Keratinocyte (primary cell): ENCODE results near the gene IRX4. TPM values are rescaled to one million over a fixed set of nuclear protein-coding genes. Genes with fewer than 3 reads are reported as not detected.

ENCODE experiments used
- DNase-seq: peaks from one replicate; pipeline ENCODE4 v3.0.0-alpha.2; 2011; ENCODE audit warnings: low read depth, missing footprints, low spot score
- FAIRE-seq: peaks from 2 replicates; lab custom pipeline; 2011; peaks lifted over from hg19 to GRCh38; lab: Jason Lieb, UNC
- H2AFZ ChIP-seq: 2 replicates; pipeline ENCODE4 v1.6.0; 2012; ENCODE audit warnings: low read length, control low read depth, inconsistent platforms; ENCODE audit not compliant: control insufficient read depth
- H3K27ac ChIP-seq: 2 replicates; pipeline ENCODE4 v1.5.1; 2011; ENCODE audit warnings: low read length; ENCODE audit not compliant: control insufficient read depth, insufficient read depth
- H3K27me3 ChIP-seq: 3 replicates; pipeline ENCODE4 v1.6.0; 2011; ENCODE audit warnings: low read length; ENCODE audit not compliant: control insufficient read depth, insufficient read depth; ENCODE audit errors: extremely low read depth
- H3K36me3 ChIP-seq, 2 experiments: 2 replicates in 1 of 2; 3 replicates in 1 of 2; pipeline ENCODE4 v1.5.1; 2011; ENCODE audit warnings: low read length in 2 of 2, mild to moderate bottlenecking in 1 of 2; ENCODE audit not compliant: control insufficient read depth in 2 of 2, insufficient read depth in 2 of 2; ENCODE audit errors: extremely low read depth in 1 of 2
- H3K4me1 ChIP-seq: 3 replicates; pipeline ENCODE4 v1.5.1; 2011; ENCODE audit warnings: low read length; ENCODE audit not compliant: control insufficient read depth, insufficient read depth; ENCODE audit errors: extremely low read depth
- H3K4me2 ChIP-seq: 3 replicates; pipeline ENCODE4 v1.6.0; 2011; ENCODE audit warnings: low read depth, low read length; ENCODE audit not compliant: control insufficient read depth, insufficient read depth; ENCODE audit errors: extremely low read depth
- H3K4me3 ChIP-seq, 3 experiments: fragments of 200-600 bp in 1 of 3; sonication (generic) in 1 of 3; 2 replicates in 2 of 3; 3 replicates in 1 of 3; pipeline ENCODE4 v1.5.1; 2011 to 2016; ENCODE audit warnings: low read length in 3 of 3, mild to moderate bottlenecking in 3 of 3, control low read depth in 2 of 3, inconsistent platforms in 1 of 3, low read depth in 1 of 3, mixed read lengths in 1 of 3, mixed run types in 1 of 3, moderate library complexity in 1 of 3; ENCODE audit not compliant: control insufficient read depth in 2 of 3, insufficient read depth in 2 of 3; ENCODE audit errors: extremely low read depth in 1 of 3
- H3K79me2 ChIP-seq: 2 replicates; pipeline ENCODE4 v1.6.0; 2012; ENCODE audit warnings: low read length; ENCODE audit not compliant: control insufficient read depth, insufficient read depth
- H3K9ac ChIP-seq: 3 replicates; pipeline ENCODE4 v1.6.0; 2011; ENCODE audit warnings: low read length; ENCODE audit not compliant: control insufficient read depth, insufficient read depth; ENCODE audit errors: extremely low read depth
- H3K9me1 ChIP-seq: 3 replicates; pipeline ENCODE4 v1.6.0; 2011; ENCODE audit warnings: low read length; ENCODE audit not compliant: control insufficient read depth, insufficient read depth; ENCODE audit errors: extremely low read depth
- H3K9me3 ChIP-seq: 2 replicates; pipeline ENCODE4 v1.5.1; 2012; ENCODE audit warnings: low read depth, low read length; ENCODE audit not compliant: control insufficient read depth
- H4K20me1 ChIP-seq: 3 replicates; pipeline ENCODE4 v1.6.0; 2011; ENCODE audit warnings: low read length; ENCODE audit not compliant: control insufficient read depth, insufficient read depth; ENCODE audit errors: extremely low read depth
- EZH2 ChIP-seq: IDR thresholded peaks from one replicate; pipeline ENCODE4 v1.6.1; 2012; ENCODE audit warnings: inconsistent platforms, mild to moderate bottlenecking, low read length, moderate library complexity
- dilution Hi-C: fragments of 300-500 bp; cut with MboI; formaldehyde crosslinking; loops from one replicate; pipeline ENCODE4 v1.7.0; 2020; ENCODE audit warnings: low sequenced_read_pairs; ENCODE audit not compliant: extremely low pct_ligation_motif_present
- polyA plus RNA-seq, 5 experiments: library from polyadenylated mRNA; depleted of rRNA in 3 of 5; stranded (reverse) in 3 of 5; stranded (forward) in 1 of 5; unstranded in 1 of 5; fragments of >200 nt; gene quantifications; 1 replicate in 1 of 5; 2 replicates in 3 of 5; 3 replicates in 1 of 5; pipeline versions ENCODE4 v1.2.1 to v1.2.3, GENCODE V29; 2011 to 2012; ENCODE audit warnings: missing spikeins in 2 of 5, low read depth in 1 of 5, low replicate concordance in 1 of 5
- TF ChIP-seq, protein P1 (sequence below), 3 experiments: IDR thresholded peaks in 1 of 3; conservative IDR thresholded peaks in 1 of 3; optimal IDR thresholded peaks in 1 of 3; 2 replicates in 2 of 3; 3 replicates in 1 of 3; pipeline versions ENCODE3 to v1.5.1; 2011; ENCODE audit warnings: low read length in 3 of 3, mild to moderate bottlenecking in 3 of 3, moderate library complexity in 2 of 3, control low read depth in 1 of 3, inconsistent platforms in 1 of 3; ENCODE audit not compliant: insufficient read depth in 2 of 3; ENCODE audit errors: extremely low read depth in 1 of 3

Gene IRX4
- polyA plus RNA-seq, 1 donor (not counting 4 experiments of a cell fraction or from before 2014, with no cell fraction given): 18.2 TPM

DNA sequence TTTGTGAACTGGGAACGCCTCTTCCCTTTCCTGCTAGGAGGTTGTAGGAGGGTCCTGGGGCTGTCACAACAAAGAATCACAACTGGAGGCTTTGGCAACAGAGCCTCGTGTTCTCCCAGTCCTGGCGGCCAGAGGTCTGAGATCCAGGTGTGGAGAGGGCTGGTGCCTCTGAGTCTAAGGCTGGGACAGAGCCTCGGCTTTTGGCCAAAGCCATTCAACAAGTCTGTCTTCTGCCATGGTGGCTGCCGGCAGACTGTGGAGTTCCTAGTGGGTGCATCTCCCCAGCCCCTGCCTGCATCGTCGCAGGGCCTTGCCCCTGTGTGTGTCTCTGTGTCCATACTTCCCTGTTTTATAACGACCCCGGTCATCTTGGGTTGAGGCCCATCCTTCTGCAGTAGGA lies 9.5 kb upstream of the IRX4 start:
- Histone ChIP-seq H3K27ac (no peak overlapping the region), H3K4me2 (no peak overlapping the region), H3K79me2 (no peaks in the 10 kb centered on the region), H4K20me1 (no peaks in the 10 kb centered on the region), H3K9ac (no peak overlapping the region), H3K27me3 (peaks cover 3% of the 10 kb centered on the region), H3K4me1 (peaks cover 23% of the 10 kb centered on the region), H2AFZ (no peak overlapping the region), H3K36me3 (no peaks in the 10 kb centered on the region), H3K9me1 (no peaks in the 10 kb centered on the region), H3K4me3 (no peak overlapping the region), H3K9me3 (no peaks in the 10 kb centered on the region)
- FAIRE-seq (no peak), DNase-seq (no peak)
- dilution Hi-C loops: no loop called here
- no peak for TF ChIP-seq EZH2
- TF ChIP-seq, protein P1, sequence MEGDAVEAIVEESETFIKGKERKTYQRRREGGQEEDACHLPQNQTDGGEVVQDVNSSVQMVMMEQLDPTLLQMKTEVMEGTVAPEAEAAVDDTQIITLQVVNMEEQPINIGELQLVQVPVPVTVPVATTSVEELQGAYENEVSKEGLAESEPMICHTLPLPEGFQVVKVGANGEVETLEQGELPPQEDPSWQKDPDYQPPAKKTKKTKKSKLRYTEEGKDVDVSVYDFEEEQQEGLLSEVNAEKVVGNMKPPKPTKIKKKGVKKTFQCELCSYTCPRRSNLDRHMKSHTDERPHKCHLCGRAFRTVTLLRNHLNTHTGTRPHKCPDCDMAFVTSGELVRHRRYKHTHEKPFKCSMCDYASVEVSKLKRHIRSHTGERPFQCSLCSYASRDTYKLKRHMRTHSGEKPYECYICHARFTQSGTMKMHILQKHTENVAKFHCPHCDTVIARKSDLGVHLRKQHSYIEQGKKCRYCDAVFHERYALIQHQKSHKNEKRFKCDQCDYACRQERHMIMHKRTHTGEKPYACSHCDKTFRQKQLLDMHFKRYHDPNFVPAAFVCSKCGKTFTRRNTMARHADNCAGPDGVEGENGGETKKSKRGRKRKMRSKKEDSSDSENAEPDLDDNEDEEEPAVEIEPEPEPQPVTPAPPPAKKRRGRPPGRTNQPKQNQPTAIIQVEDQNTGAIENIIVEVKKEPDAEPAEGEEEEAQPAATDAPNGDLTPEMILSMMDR (optimal IDR thresholded peaks at IDR 0.05 in 1 of 3, IDR thresholded peaks at IDR 0.05 in 1 of 3, conservative IDR thresholded peaks at IDR 0.05 in 1 of 3; ENCODE audit: extremely low read depth in 1 of 3, insufficient read depth in 2 of 3, low read length in 3 of 3): no peak

DNA sequence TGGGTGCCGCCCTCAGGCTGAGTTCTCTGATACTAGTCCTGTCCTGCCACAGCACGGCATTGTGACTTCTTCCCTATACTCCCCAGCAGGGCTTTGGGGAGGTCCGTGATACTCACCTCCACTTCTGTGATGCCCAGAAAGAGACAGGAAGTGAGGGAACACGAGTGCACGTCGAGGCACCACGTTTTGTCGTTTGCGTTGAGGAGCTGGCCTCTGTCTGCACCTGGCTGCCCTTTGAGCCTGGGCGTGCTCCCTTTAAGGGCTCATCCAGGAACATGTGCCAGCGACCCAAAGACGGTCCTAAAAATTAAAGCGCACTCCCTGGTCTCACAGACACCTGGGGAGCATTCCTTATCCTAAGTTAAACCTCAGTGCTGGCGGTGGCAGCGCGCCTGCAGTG lies 8.7 kb upstream of the IRX4 start:
- no peaks in the 10 kb centered on the region for H3K36me3 ChIP-seq
- peaks cover 3% of the 10 kb centered on the region for H3K79me2 ChIP-seq
- no peaks in the 10 kb centered on the region for H3K9me3 ChIP-seq
- no peak for FAIRE-seq
- no peak overlapping the region for H3K27ac ChIP-seq
- no peak overlapping the region for H3K9ac ChIP-seq
- H3K4me3 ChIP-seq: no peak overlapping the region
- H3K4me1 ChIP-seq: peaks cover 23% of the 10 kb centered on the region
- TF ChIP-seq EZH2: no peak
- TF ChIP-seq, protein P1 (optimal IDR thresholded peaks at IDR 0.05 in 1 of 3, IDR thresholded peaks at IDR 0.05 in 1 of 3, conservative IDR thresholded peaks at IDR 0.05 in 1 of 3; ENCODE audit: extremely low read depth in 1 of 3, insufficient read depth in 2 of 3, low read length in 3 of 3): no peak
- dilution Hi-C loops: no loop called here
- H2AFZ ChIP-seq: no peak overlapping the region
- DNase-seq: no peak
- no peaks in the 10 kb centered on the region for H3K9me1 ChIP-seq
- H3K4me2 ChIP-seq: no peak overlapping the region
- no peaks in the 10 kb centered on the region for H3K27me3 ChIP-seq
- no peaks in the 10 kb centered on the region for H4K20me1 ChIP-seq
